Measurements from ENCODE around the gene ESR2. TPM values are rescaled to one million over a fixed set of nuclear protein-coding genes. Genes with fewer than 3 reads are reported as not detected.
"Not testable (repeated sequence)": the region's sequence is repeated elsewhere in the genome, so short reads cannot be mapped to it uniquely, and the experiment has no call there.

The ESR2 gene
- total and polyA plus RNA-seq, 9 donors = 5.1 to 26.2 (median 13.5) TPM

- intact Hi-C loops (cut with DNase I) = no loop called here
- no peak overlapping the region for H3K27ac ChIP-seq
- H3K36me3 ChIP-seq = no peaks in the 10 kb centered on the region
- H3K4me1 ChIP-seq (ENCODE audit: insufficient read depth) = no peaks in the 10 kb centered on the region
- WGBS, 3 donors = 67 to 76% (median 71%) methylated on average over 2 of the region's 2 CpGs
- DNase-seq = no peak
- H3K4me3 ChIP-seq = no peak overlapping the region
- no peaks in the 10 kb centered on the region for H3K9me3 ChIP-seq
- no peaks in the 10 kb centered on the region for H3K27me3 ChIP-seq
- TF ChIP-seq EP300 (IDR thresholded peaks at IDR 0.05) = no peak
- no peak for TF ChIP-seq CTCF (IDR thresholded peaks at IDR 0.05)
- no peak for TF ChIP-seq POLR2A (IDR thresholded peaks at IDR 0.05)
These were observed 244.4 kb downstream of the ESR2 start for GRCh38 chr14:64049616-64050381.

- no peak overlapping the region for H3K27ac ChIP-seq
- TF ChIP-seq CTCF (IDR thresholded peaks at IDR 0.05) = no peak
- TF ChIP-seq POLR2A (IDR thresholded peaks at IDR 0.05) = no peak
- TF ChIP-seq EP300 (IDR thresholded peaks at IDR 0.05) = no peak
- 61 to 70% (median 66%) methylated on average over 2 of the region's 2 CpGs for WGBS, 3 donors
- no peak overlapping the region for H3K4me3 ChIP-seq
- DNase-seq = no peak
- H3K9me3 ChIP-seq = no peaks in the 10 kb centered on the region
- H3K27me3 ChIP-seq = no peaks in the 10 kb centered on the region
- no peaks in the 10 kb centered on the region for H3K36me3 ChIP-seq
- intact Hi-C loops (cut with DNase I) = no loop called here
- H3K4me1 ChIP-seq (ENCODE audit: insufficient read depth) = no peaks in the 10 kb centered on the region
These were observed 249.1 kb downstream of the ESR2 start for GRCh38 chr14:64045091-64045490.

- H3K36me3 ChIP-seq; H3K27ac ChIP-seq; intact Hi-C loops (cut with DNase I); H3K4me1 ChIP-seq (ENCODE audit: insufficient read depth); H3K9me3 ChIP-seq; H3K27me3 ChIP-seq; DNase-seq; H3K4me3 ChIP-seq: not testable (repeated sequence)
- 94 to 99% (median 98%) methylated on average over 6 of the region's 6 CpGs for WGBS, 3 donors
These were observed 250.9 kb downstream of the ESR2 start for GRCh38 chr14:64043296-64043695.

- 51 to 57% (median 51%) methylated on average over 2 of the region's 2 CpGs for whole genome bisulfite sequencing, 3 donors
- Histone ChIP-seq H3K27me3 (no peaks in the 10 kb centered on the region), H3K36me3 (no peaks in the 10 kb centered on the region), H3K4me3 (no peak overlapping the region), H3K9me3 (no peaks in the 10 kb centered on the region), H3K27ac (no peak overlapping the region), H3K4me1 (ENCODE audit: insufficient read depth) (no peaks in the 10 kb centered on the region)
- intact Hi-C loops (cut with DNase I) = no loop called here
- no peak for DNase-seq
- TF ChIP-seq POLR2A (IDR thresholded peaks at IDR 0.05) (no peak), CTCF (IDR thresholded peaks at IDR 0.05) (peak in 2 of 3 donors; percentile 14 to 17)
These were observed 254.1 kb downstream of the ESR2 start for GRCh38 chr14:64040044-64040443.

GRCh38 chr14:64038841-64039542 is 255.2 kb downstream of the ESR2 start:
- no peaks in the 10 kb centered on the region for H3K36me3 ChIP-seq
- intact Hi-C loops (cut with DNase I) = no loop called here
- no peaks in the 10 kb centered on the region for H3K4me1 ChIP-seq (ENCODE audit: insufficient read depth)
- no peaks in the 10 kb centered on the region for H3K9me3 ChIP-seq
- H3K27ac ChIP-seq = no peak overlapping the region
- TF ChIP-seq CTCF (IDR thresholded peaks at IDR 0.05) (no peak), POLR2A (IDR thresholded peaks at IDR 0.05) (no peak), EP300 (IDR thresholded peaks at IDR 0.05) (no peak)
- H3K27me3 ChIP-seq = no peaks in the 10 kb centered on the region
- H3K4me3 ChIP-seq = no peak overlapping the region
- no peak for DNase-seq
- 94 to 96% (median 95%) methylated on average over 4 to 5 of the region's 5 CpGs for WGBS, 3 donors

GRCh38 chr14:64037869-64038745 is 256.1 kb downstream of the ESR2 start:
- DNase-seq; H3K4me3 ChIP-seq; H3K36me3 ChIP-seq; intact Hi-C loops (cut with DNase I); H3K4me1 ChIP-seq (ENCODE audit: insufficient read depth); H3K27ac ChIP-seq; H3K9me3 ChIP-seq; H3K27me3 ChIP-seq: not testable (repeated sequence)
- 97% methylated on average over 43 to 58 of the region's 66 CpGs for WGBS, 3 donors
